HepG2 (cell line): Measurements from ENCODE around the gene ANKRD55. TPM values are rescaled to one million over a fixed set of nuclear protein-coding genes. Genes with fewer than 3 reads are reported as not detected.

Experiments
- ATAC-seq: fragments of 200-7000 bp; cut with Tn5 transposase; 3 replicates; pipeline ENCODE4 v1.9.1; 2020; ENCODE audit warnings: mild to moderate bottlenecking, moderate library complexity
- BruUV-seq: library from RNA; stranded (reverse); fragments of 400-500 nt; replicated peaks from 2 replicates; lab custom pipeline; 2021; lab: Mats Ljungman, UMichigan
- CTCF ChIA-PET: fragments of 300-600 bp; formaldehyde crosslinking; extraction: SDS; loops from one replicate; lab custom pipeline; 2021; ENCODE audit warnings: low total read pairs, inconsistent platforms, low intra/inter-chr PET ratio; lab: Yijun Ruan, JAX
- POLR2A ChIA-PET: fragments of 350-600 bp; sonication (Branson Sonifier 250); formaldehyde crosslinking; loops from one replicate; lab custom pipeline; 2020; ENCODE audit warnings: antibody characterized with exemption, inconsistent platforms; lab: Yijun Ruan, JAX
- DNase-seq: peaks from one replicate; pipeline ENCODE4 v3.0.0-alpha.2; 2015; ENCODE audit warnings: low spot score
- FAIRE-seq: peaks from 3 replicates; lab custom pipeline; 2011; peaks lifted over from hg19 to GRCh38; lab: Jason Lieb, UNC
- H2AFZ ChIP-seq: one replicate; pipeline ENCODE4 v1.6.1; 2011; ENCODE audit warnings: low read length, inconsistent platforms
- H3K27ac ChIP-seq: fragments of 300-600 bp; 3 replicates; pipeline ENCODE4 v1.8.0; 2011; ENCODE audit warnings: mixed run types, mild to moderate bottlenecking, mixed read lengths, low read length, inconsistent platforms; ENCODE audit not compliant: insufficient read depth; ENCODE audit errors: extremely low read length
- H3K27me3 ChIP-seq, 2 experiments: fragments of 200-600 bp in 1 of 2; 2 replicates in 1 of 2; 3 replicates in 1 of 2; pipeline versions ENCODE4 v1.6.0 to v1.8.0; 2011; ENCODE audit warnings: low read length in 2 of 2, mild to moderate bottlenecking in 2 of 2, moderate library complexity in 2 of 2, inconsistent platforms in 1 of 2; ENCODE audit not compliant: insufficient read depth in 2 of 2, control insufficient read depth in 1 of 2
- H3K36me3 ChIP-seq, 2 experiments: fragments of 200-600 bp in 1 of 2; replicated peaks in 1 of 2; 2 replicates in 1 of 2; 3 replicates in 1 of 2; pipeline versions ENCODE4 v1.5.1 to v1.8.0; 2011; ENCODE audit warnings: low read length in 2 of 2, inconsistent platforms in 1 of 2; ENCODE audit not compliant: insufficient read depth in 2 of 2, control insufficient read depth in 1 of 2
- H3K4me1 ChIP-seq: 2 replicates; pipeline ENCODE4 v1.5.1; 2012; ENCODE audit warnings: low read length, inconsistent platforms; ENCODE audit not compliant: insufficient read depth
- H3K4me2 ChIP-seq: 2 replicates; pipeline ENCODE4 v1.6.0; 2011; ENCODE audit warnings: low read depth, low read length, inconsistent platforms
- H3K4me3 ChIP-seq, 3 experiments: fragments of 200-600 bp in 1 of 3; sonication (generic), shearing (Covaris generic) in 1 of 3; replicated peaks in 1 of 3; 2 replicates each; pipeline ENCODE4 v1.5.1; 2011 to 2016; ENCODE audit warnings: low read length in 3 of 3, inconsistent platforms in 2 of 3, low read depth in 2 of 3, mild to moderate bottlenecking in 2 of 3, control low read depth in 1 of 3, mixed read lengths in 1 of 3; ENCODE audit not compliant: insufficient read depth in 1 of 3
- H3K79me2 ChIP-seq: one replicate; pipeline ENCODE4 v1.6.1; 2011; ENCODE audit warnings: low read length, inconsistent platforms; ENCODE audit not compliant: insufficient read depth
- H3K9ac ChIP-seq: 2 replicates; pipeline ENCODE4 v1.6.0; 2011; ENCODE audit warnings: mild to moderate bottlenecking, low read depth, low read length, inconsistent platforms; ENCODE audit not compliant: insufficient read depth
- H3K9me3 ChIP-seq: 2 replicates; pipeline ENCODE4 v1.5.1; 2012; ENCODE audit warnings: mild to moderate bottlenecking, low read length
- H4K20me1 ChIP-seq: 2 replicates; pipeline ENCODE4 v1.6.0; 2011; ENCODE audit warnings: inconsistent platforms, mild to moderate bottlenecking, low read length, moderate library complexity; ENCODE audit not compliant: insufficient read depth
- KDM2A ChIP-seq: sonication (generic); formaldehyde crosslinking; IDR thresholded peaks from 2 replicates; pipeline ENCODE4 v1.4.0; 2020; ENCODE audit warnings: low read depth, missing genetic modification reagents, borderline replicate concordance
- NCOA2 ChIP-seq: sonication (generic); formaldehyde crosslinking; IDR thresholded peaks from 2 replicates; pipeline ENCODE4 v1.8.0; 2022; ENCODE audit warnings: inconsistent platforms
- NFE2L1 ChIP-seq: sonication (generic); formaldehyde crosslinking; IDR thresholded peaks from 2 replicates; pipeline ENCODE4 v1.4.0; 2020; ENCODE audit warnings: missing genetic modification reagents, mild to moderate bottlenecking, borderline replicate concordance
- SNRNP70 ChIP-seq: fragments of 200-400 bp; formaldehyde crosslinking; IDR thresholded peaks from 2 replicates; pipeline ENCODE4 v1.6.1; 2017; ENCODE audit warnings: mild to moderate bottlenecking, low read depth, low read length, moderate library complexity
- TRIM24 ChIP-seq: sonication (generic); formaldehyde crosslinking; IDR thresholded peaks from 2 replicates; pipeline ENCODE4 v1.8.0; 2022; ENCODE audit warnings: mild to moderate bottlenecking, missing genetic modification reagents
- ZNF121 ChIP-seq: sonication (generic); formaldehyde crosslinking; IDR thresholded peaks from 2 replicates; pipeline ENCODE4 v1.5.0; 2020; ENCODE audit warnings: mild to moderate bottlenecking, missing genetic modification reagents
- ZNF260 ChIP-seq: sonication (generic); formaldehyde crosslinking; IDR thresholded peaks from 2 replicates; pipeline ENCODE4 v1.4.0; 2020; ENCODE audit warnings: missing genetic modification reagents, low read depth, mild to moderate bottlenecking, borderline replicate concordance
- ZNF431 ChIP-seq: sonication (generic); formaldehyde crosslinking; IDR thresholded peaks from 2 replicates; pipeline ENCODE4 v1.9.0; 2022; ENCODE audit warnings: missing genetic modification reagents, low read depth, mild to moderate bottlenecking, borderline replicate concordance
- ZNF501 ChIP-seq: sonication (generic); formaldehyde crosslinking; IDR thresholded peaks from 2 replicates; pipeline ENCODE4 v1.5.1; 2020; ENCODE audit warnings: mild to moderate bottlenecking, moderate library complexity, missing genetic modification reagents
- ZNF83 ChIP-seq: sonication (generic); formaldehyde crosslinking; IDR thresholded peaks from 2 replicates; pipeline ENCODE4 v1.4.0; 2020; ENCODE audit warnings: missing genetic modification reagents, mild to moderate bottlenecking, borderline replicate concordance
- ZNF841 ChIP-seq: sonication (generic); formaldehyde crosslinking; IDR thresholded peaks from 2 replicates; pipeline ENCODE4 v1.8.1; 2023; ENCODE audit warnings: missing genetic modification reagents, borderline replicate concordance
- WGBS: methylation state at CpG from one replicate; pipeline ENCODE4 v1.1.6; 2017; ENCODE audit warnings: low lambda C conversion rate; 5-methylcytosine and 5-hydroxymethylcytosine counted together
- in situ Hi-C: cut with HindIII; loops from 2 replicates; pipeline ENCODE4 v1.10.0; 2017; ENCODE audit warnings: low pct_unique_long_range_greater_than_20kb; ENCODE audit not compliant: extremely low pct_ligation_motif_present
- intact Hi-C: fragments of 100-400 bp; cut with micrococcal nuclease; formaldehyde crosslinking; loops from one replicate; pipeline ENCODE4 v1.10.0; 2022; ENCODE audit not compliant: unreplicated experiment
- polyA plus RNA-seq, 8 experiments: library from polyadenylated mRNA; depleted of rRNA in 3 of 8; stranded (reverse) in 7 of 8; unstranded in 1 of 8; fragments of >200 nt; fragmentation: Illumina TruSeq in 4 of 8; extraction: Trizol in 4 of 8; gene quantifications; 2 replicates each; pipeline versions ENCODE4 v1.2.1 to v1.2.3, GENCODE V29; 2011 to 2016; ENCODE audit warnings: low read depth in 4 of 8, missing spikeins in 1 of 8, mixed read lengths in 1 of 8; ENCODE audit not compliant: insufficient read depth in 1 of 8
- total RNA-seq, 5 experiments: library from RNA; depleted of rRNA; stranded (reverse); fragments of >200 nt; fragmentation: Illumina TruSeq; extraction: Trizol; gene quantifications; 2 replicates each; pipeline ENCODE4 v1.2.3, GENCODE V29; 2016; ENCODE audit warnings: low read depth in 1 of 5
- TF ChIP-seq, protein P1 (sequence below): sonication (generic); formaldehyde crosslinking; IDR thresholded peaks from 2 replicates; pipeline ENCODE4 v1.4.0; 2020; ENCODE audit warnings: missing genetic modification reagents, mild to moderate bottlenecking, borderline replicate concordance
- TF ChIP-seq, protein P2 (sequence below): sonication (generic); formaldehyde crosslinking; IDR thresholded peaks from 2 replicates; pipeline ENCODE4 v1.8.1; 2022; ENCODE audit warnings: low read depth, mild to moderate bottlenecking, missing genetic modification reagents
- TF ChIP-seq, protein P3 (sequence below): sonication (generic); formaldehyde crosslinking; IDR thresholded peaks from 2 replicates; pipeline ENCODE4 v1.5.0; 2020; ENCODE audit warnings: mild to moderate bottlenecking, missing genetic modification reagents, moderate library complexity
- TF ChIP-seq, protein P4 (sequence below): sonication (generic); formaldehyde crosslinking; IDR thresholded peaks from 2 replicates; pipeline ENCODE4 v1.9.0; 2022; ENCODE audit warnings: missing genetic modification reagents, mild to moderate bottlenecking, borderline replicate concordance

The ANKRD55 gene
- total and polyA plus RNA-seq, 2 of the 13 experiments (the other 11 are each of a cell fraction or from before 2014, with no cell fraction given): 0.11 to 0.28 TPM

DNA sequence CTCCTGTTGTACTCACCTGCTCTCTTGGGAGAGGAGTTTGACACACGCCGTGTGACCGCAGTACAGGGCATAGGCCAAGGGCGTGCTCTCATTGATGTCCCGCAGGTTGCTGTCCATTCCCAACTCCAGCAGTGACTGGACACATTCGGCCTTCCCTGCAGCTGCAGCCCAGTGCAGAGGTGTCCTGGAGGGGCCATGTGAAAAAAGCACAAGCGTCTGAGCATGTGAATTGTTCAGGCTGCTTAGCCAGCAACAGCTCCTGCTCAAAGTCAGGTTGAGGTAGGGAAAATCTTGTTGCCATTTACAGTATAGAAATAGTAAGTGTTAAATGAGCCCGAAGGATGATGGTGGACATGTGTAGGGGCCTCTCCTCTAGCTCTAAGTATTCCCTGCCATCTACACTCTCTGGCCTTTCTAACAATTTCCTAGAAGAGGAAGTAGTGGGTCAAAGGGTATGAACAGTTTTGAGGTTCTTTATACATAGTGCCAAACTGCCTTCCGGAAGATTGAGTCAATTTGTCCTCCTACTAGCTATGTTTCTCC lies 116.5 kb downstream of the ANKRD55 start:
- Histone ChIP-seq H3K4me3 (peak overlapping the region in 2 of 3 experiments; percentile 4 to 42; a peak in 2 of 6 replicates), H4K20me1 (no peaks in the 10 kb centered on the region), H3K9ac (peak overlapping the region; percentile 66), H3K9me3 (no peaks in the 10 kb centered on the region), H3K79me2 (no peaks in the 10 kb centered on the region), H3K27me3 (no peaks in the 10 kb centered on the region), H3K4me1 (peaks cover 36% of the 10 kb centered on the region), H3K27ac (peak overlapping the region; percentile 90), H3K36me3 (no peaks in the 10 kb centered on the region), H3K4me2 (peak overlapping the region; percentile 79), H2AFZ (peak overlapping the region; percentile 76)
- ATAC-seq (peak; percentile 100), FAIRE-seq (peak; percentile 91), DNase-seq (peak; percentile 88)
- no TSS peak for BruUV-seq
- intact Hi-C loops (no loop called here), in situ Hi-C loops (no loop called here)
- 4% methylated on average over 9 of the region's 9 CpGs for WGBS
- CTCF ChIA-PET: no interaction called here
- POLR2A ChIA-PET: interaction anchor here (0.7 to 1.4 kb wide), 5 partner anchors 10 to 128 kb away, joined by 3 to 6 read pairs (median 3); no protein-coding TSS in a partner anchor
- TF ChIP-seq, protein P1, sequence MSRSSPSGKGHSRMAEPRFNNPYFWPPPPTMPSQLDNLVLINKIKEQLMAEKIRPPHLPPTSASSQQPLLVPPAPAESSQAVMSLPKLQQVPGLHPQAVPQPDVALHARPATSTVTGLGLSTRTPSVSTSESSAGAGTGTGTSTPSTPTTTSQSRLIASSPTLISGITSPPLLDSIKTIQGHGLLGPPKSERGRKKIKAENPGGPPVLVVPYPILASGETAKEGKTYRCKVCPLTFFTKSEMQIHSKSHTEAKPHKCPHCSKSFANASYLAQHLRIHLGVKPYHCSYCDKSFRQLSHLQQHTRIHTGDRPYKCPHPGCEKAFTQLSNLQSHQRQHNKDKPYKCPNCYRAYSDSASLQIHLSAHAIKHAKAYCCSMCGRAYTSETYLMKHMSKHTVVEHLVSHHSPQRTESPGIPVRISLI (CRISPR knock-in tag): peak; percentile 81
- TF ChIP-seq, protein P2, sequence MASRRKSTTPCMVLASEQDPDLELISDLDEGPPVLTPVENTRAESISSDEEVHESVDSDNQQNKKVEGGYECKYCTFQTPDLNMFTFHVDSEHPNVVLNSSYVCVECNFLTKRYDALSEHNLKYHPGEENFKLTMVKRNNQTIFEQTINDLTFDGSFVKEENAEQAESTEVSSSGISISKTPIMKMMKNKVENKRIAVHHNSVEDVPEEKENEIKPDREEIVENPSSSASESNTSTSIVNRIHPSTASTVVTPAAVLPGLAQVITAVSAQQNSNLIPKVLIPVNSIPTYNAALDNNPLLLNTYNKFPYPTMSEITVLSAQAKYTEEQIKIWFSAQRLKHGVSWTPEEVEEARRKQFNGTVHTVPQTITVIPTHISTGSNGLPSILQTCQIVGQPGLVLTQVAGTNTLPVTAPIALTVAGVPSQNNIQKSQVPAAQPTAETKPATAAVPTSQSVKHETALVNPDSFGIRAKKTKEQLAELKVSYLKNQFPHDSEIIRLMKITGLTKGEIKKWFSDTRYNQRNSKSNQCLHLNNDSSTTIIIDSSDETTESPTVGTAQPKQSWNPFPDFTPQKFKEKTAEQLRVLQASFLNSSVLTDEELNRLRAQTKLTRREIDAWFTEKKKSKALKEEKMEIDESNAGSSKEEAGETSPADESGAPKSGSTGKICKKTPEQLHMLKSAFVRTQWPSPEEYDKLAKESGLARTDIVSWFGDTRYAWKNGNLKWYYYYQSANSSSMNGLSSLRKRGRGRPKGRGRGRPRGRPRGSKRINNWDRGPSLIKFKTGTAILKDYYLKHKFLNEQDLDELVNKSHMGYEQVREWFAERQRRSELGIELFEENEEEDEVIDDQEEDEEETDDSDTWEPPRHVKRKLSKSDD (CRISPR knock-in tag): peak; percentile 33; the same call in 1 of the 2 replicates
- TF ChIP-seq ZNF431 (CRISPR knock-in tag): peak; percentile 39; the same call in 1 of the 2 replicates
- TF ChIP-seq, protein P3, sequence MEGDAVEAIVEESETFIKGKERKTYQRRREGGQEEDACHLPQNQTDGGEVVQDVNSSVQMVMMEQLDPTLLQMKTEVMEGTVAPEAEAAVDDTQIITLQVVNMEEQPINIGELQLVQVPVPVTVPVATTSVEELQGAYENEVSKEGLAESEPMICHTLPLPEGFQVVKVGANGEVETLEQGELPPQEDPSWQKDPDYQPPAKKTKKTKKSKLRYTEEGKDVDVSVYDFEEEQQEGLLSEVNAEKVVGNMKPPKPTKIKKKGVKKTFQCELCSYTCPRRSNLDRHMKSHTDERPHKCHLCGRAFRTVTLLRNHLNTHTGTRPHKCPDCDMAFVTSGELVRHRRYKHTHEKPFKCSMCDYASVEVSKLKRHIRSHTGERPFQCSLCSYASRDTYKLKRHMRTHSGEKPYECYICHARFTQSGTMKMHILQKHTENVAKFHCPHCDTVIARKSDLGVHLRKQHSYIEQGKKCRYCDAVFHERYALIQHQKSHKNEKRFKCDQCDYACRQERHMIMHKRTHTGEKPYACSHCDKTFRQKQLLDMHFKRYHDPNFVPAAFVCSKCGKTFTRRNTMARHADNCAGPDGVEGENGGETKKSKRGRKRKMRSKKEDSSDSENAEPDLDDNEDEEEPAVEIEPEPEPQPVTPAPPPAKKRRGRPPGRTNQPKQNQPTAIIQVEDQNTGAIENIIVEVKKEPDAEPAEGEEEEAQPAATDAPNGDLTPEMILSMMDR (CRISPR knock-in tag): peak; percentile 21; the same call in 1 of the 2 replicates
- TF ChIP-seq KDM2A: peak; percentile 59; the same call in 1 of the 2 replicates
- TF ChIP-seq ZNF121 (CRISPR knock-in tag): peak; percentile 31; the same call in 1 of the 2 replicates
- TF ChIP-seq TRIM24: no peak
- TF ChIP-seq ZNF501 (CRISPR knock-in tag): 0 out of 2 replicates have a peak, but pooled peaks have one; percentile 43
- TF ChIP-seq SNRNP70: no peak
- no peak for TF ChIP-seq ZNF83 (CRISPR knock-in tag)
- no peak for TF ChIP-seq ZNF260 (CRISPR knock-in tag)
- TF ChIP-seq, protein P4, sequence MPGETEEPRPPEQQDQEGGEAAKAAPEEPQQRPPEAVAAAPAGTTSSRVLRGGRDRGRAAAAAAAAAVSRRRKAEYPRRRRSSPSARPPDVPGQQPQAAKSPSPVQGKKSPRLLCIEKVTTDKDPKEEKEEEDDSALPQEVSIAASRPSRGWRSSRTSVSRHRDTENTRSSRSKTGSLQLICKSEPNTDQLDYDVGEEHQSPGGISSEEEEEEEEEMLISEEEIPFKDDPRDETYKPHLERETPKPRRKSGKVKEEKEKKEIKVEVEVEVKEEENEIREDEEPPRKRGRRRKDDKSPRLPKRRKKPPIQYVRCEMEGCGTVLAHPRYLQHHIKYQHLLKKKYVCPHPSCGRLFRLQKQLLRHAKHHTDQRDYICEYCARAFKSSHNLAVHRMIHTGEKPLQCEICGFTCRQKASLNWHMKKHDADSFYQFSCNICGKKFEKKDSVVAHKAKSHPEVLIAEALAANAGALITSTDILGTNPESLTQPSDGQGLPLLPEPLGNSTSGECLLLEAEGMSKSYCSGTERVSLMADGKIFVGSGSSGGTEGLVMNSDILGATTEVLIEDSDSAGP (CRISPR knock-in tag): 0 out of 2 replicates have a peak, but pooled peaks have one; percentile 24
- TF ChIP-seq NFE2L1 (CRISPR knock-in tag): peak; percentile 53; the same call in 1 of the 2 replicates
- no peak for TF ChIP-seq ZNF841 (CRISPR knock-in tag)
- peak; percentile 73 for TF ChIP-seq NCOA2
